ENCODE measurements around the gene NDE1. TPM values are rescaled to one million over a fixed set of nuclear protein-coding genes. Genes with fewer than 3 reads are reported as not detected.

The NDE1 gene
- total RNA-seq, 2 donors from 2014 or later = 34.3 to 39.3 TPM

GRCh38 chr16:15752717-15753488, 102.9 kb downstream of the NDE1 start:
- no peak overlapping the region for H3K27ac ChIP-seq
- no peaks in the 10 kb centered on the region for H3K27me3 ChIP-seq (replicated peaks; ENCODE audit: insufficient read depth)
- no peaks in the 10 kb centered on the region for H3K36me3 ChIP-seq
- intact Hi-C loops (cut with DNase I) = no loop called here
- no peak overlapping the region for H3K4me3 ChIP-seq
- no peaks in the 10 kb centered on the region for H3K4me1 ChIP-seq (replicated peaks)
- no peaks in the 10 kb centered on the region for H3K9me3 ChIP-seq
- no peak for DNase-seq (ENCODE audit: low spot score)
- WGBS = 84% methylated on average over 12 of the region's 12 CpGs
- no peak for TF ChIP-seq POLR2A (IDR thresholded peaks at IDR 0.05)
- no peak for TF ChIP-seq POLR2AphosphoS5 (IDR thresholded peaks at IDR 0.05)
- TF ChIP-seq CTCF (IDR thresholded peaks at IDR 0.05) = no peak

GRCh38 chr16:15754821-15755534, 104.9 kb downstream of the NDE1 start:
- DNase-seq (ENCODE audit: low spot score) = no peak
- no peak for TF ChIP-seq CTCF (IDR thresholded peaks at IDR 0.05)
- no peak for TF ChIP-seq POLR2A (IDR thresholded peaks at IDR 0.05)
- no peak for TF ChIP-seq POLR2AphosphoS5 (IDR thresholded peaks at IDR 0.05)
- Histone ChIP-seq H3K4me3 (no peak overlapping the region), H3K4me1 (replicated peaks) (no peaks in the 10 kb centered on the region), H3K27ac (no peak overlapping the region), H3K27me3 (replicated peaks; ENCODE audit: insufficient read depth) (no peaks in the 10 kb centered on the region), H3K9me3 (no peaks in the 10 kb centered on the region), H3K36me3 (no peaks in the 10 kb centered on the region)
- 89% methylated on average over 8 of the region's 8 CpGs for WGBS
- intact Hi-C loops (cut with DNase I) = no loop called here

- no peak overlapping the region for H3K27ac ChIP-seq
- H3K36me3 ChIP-seq = no peaks in the 10 kb centered on the region
- 76% methylated on average over 10 of the region's 10 CpGs for WGBS
- H3K4me1 ChIP-seq (replicated peaks) = no peaks in the 10 kb centered on the region
- H3K9me3 ChIP-seq = no peaks in the 10 kb centered on the region
- no peak overlapping the region for H3K4me3 ChIP-seq
- TF ChIP-seq CTCF (IDR thresholded peaks at IDR 0.05) = no peak
- no peak for TF ChIP-seq POLR2A (IDR thresholded peaks at IDR 0.05)
- no peak for TF ChIP-seq POLR2AphosphoS5 (IDR thresholded peaks at IDR 0.05)
- intact Hi-C loops (cut with DNase I) = no loop called here
- no peak for DNase-seq (ENCODE audit: low spot score)
- no peaks in the 10 kb centered on the region for H3K27me3 ChIP-seq (replicated peaks; ENCODE audit: insufficient read depth)
Measured at GRCh38 chr16:15757077-15757386, 107.0 kb downstream of the NDE1 start.

GRCh38 chr16:15757630-15758251, 107.7 kb downstream of the NDE1 start:
- TF ChIP-seq CTCF (IDR thresholded peaks at IDR 0.05) = no peak
- no peak for TF ChIP-seq POLR2A (IDR thresholded peaks at IDR 0.05)
- TF ChIP-seq POLR2AphosphoS5 (IDR thresholded peaks at IDR 0.05) = no peak
- Histone ChIP-seq H3K27ac (no peak overlapping the region), H3K27me3 (replicated peaks; ENCODE audit: insufficient read depth) (no peaks in the 10 kb centered on the region), H3K4me1 (replicated peaks) (no peaks in the 10 kb centered on the region), H3K36me3 (no peaks in the 10 kb centered on the region), H3K9me3 (no peaks in the 10 kb centered on the region), H3K4me3 (no peak overlapping the region)
- 83% methylated on average over 22 of the region's 23 CpGs for WGBS
- no peak for DNase-seq (ENCODE audit: low spot score)
- intact Hi-C loops (cut with DNase I) = no loop called here

Measured in prostate gland (tissue), 2 donors.